ENCODE results near the gene EDA2R.

EDA2R gene, protein sequence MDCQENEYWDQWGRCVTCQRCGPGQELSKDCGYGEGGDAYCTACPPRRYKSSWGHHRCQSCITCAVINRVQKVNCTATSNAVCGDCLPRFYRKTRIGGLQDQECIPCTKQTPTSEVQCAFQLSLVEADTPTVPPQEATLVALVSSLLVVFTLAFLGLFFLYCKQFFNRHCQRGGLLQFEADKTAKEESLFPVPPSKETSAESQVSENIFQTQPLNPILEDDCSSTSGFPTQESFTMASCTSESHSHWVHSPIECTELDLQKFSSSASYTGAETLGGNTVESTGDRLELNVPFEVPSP

GRCh38 chrX:66638591-66639500 is at the start of gene EDA2R:
Gene EDA2R, minus strand, starts transcription at chrX:66639078. Its CDS starts 23,058 bp downstream, at chrX:66616020.
- no peak for DNase-seq

DNA sequence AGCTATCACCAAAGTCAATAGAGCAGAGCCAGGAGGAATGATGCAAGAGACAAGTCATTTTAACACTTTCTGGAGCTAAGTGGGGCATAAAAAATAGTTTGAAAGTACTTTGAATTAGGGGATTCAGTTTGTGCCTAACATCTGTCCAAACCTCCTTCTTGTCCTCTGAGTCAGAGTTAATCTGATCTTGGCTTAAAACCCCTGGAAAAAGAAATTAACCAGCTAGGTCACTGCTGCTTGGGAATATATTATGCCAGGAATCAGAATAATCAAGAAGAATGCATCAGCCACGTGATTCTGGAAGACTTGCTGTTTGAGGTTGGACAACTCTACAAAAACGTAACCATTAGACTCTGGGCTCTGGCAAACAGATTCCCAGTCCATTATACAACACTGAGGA is 45.3 kb upstream of the EDA2R start:
- DNase-seq = no peak

GRCh38 chrX:66680451-66680850 is 41.6 kb upstream of the EDA2R start:
- DNase-seq = no peak

DNA sequence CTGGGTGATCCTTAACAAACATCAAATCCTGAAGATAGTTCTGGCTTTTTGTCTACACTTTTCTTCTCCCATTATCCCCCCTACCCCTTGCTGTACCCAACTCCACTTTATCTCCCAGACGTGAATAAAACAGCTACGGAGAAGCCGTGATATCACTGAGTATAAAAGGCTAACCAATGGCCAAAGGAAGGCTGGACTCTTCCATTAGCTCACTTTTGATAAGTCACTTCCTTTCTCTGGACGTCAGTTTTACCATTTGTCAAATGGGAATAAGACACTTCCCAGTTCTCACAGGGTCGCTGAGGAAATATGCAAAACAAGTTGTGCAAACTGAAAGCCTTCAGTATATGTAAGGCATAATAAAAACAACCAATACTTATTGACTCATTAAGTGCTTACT is 38.6 kb upstream of the EDA2R start:
- no peak for DNase-seq

DNA sequence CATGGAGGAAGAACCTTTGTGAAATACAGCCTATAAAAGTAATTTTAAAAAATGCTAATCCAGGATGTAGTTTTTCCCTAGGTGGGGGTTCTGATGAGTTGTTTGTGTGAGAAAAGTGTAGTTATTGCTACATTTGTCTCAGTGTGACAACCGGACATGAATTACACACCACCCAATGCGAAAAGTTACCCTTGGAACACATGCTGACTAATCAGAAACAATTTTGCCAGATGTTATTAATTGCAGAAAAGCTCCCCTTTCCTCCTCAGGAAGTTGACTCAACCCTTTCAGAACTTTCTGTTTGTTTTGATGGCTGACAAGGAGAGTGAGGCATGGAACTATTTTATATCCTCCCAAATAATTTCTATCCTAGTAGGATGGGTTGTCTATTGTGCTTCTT is 38.1 kb upstream of the EDA2R start:
- no peak for DNase-seq

- no peak for DNase-seq
These were observed 37.5 kb upstream of the EDA2R start for GRCh38 chrX:66676413-66676812.

- DNase-seq = no peak
These were observed 36.7 kb upstream of the EDA2R start for GRCh38 chrX:66675541-66675940.

- DNase-seq = no peak
These were observed 35.6 kb upstream of the EDA2R start for GRCh38 chrX:66674506-66674905.

- no peak for DNase-seq
These were observed 33.2 kb upstream of the EDA2R start for GRCh38 chrX:66672106-66672505.

DNA sequence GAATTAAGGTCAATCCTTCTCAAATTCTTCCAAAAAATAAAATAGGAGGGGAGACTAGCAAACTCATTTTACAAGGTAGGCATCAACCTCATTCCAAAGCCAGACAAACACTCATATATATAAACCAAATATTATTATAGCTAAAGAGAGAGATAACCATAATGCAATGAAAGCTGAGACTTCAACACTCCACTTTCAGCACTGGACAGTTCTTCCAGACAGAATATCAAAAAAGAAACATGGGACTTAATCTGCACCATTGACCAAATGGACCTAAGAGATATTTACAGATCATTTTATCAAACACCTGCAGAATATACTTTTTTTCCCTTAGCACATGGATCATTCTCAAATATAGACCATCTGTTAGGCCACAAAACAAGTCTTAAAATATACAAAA is 15.5 kb upstream of the EDA2R start:
- no peak for DNase-seq

DNA sequence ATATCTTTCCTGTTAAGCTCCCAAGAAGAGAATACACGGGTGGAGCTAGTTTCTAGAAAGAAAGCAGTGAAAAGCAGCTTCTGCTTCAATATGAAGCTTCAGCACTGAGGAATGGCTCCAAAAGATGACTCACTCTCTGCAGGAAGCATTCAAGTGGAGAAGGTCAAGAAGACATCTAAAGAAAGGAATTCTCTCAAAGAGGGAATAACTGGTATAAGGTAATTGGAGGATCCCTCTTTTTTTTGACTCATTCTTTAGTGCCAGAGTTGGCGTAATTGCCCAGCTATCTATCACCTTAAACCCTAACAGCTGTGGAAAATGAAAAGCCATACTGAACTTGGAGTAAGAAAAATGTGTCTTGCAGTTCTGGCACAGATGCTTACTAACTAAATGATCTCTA is 3.5 kb downstream of the EDA2R start:
- no peak for DNase-seq

- no peak for DNase-seq
These were observed 4.6 kb downstream of the EDA2R start for GRCh38 chrX:66634272-66634671.

GRCh38 chrX:66633541-66633940 is 5.3 kb downstream of the EDA2R start:
- no peak for DNase-seq

DNA sequence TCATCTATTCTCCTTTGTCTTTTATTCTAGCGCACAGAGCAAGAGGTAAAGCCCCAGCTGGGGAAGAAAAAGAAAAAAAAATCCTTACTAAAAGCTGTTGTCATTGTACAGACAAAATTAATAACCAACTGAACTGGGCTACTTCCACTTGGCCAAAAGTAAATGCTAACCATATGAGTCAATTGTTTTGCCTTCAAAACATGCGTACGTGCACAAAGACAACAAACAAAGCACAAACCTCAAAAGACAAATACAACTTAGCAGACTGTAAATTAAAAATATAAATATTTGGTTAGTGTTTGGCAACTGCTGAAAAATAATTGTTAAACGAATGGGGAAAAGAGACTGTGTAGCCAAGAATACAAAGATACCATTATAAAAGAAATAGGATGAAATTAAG is 5.9 kb downstream of the EDA2R start:
- DNase-seq = no peak

DNA sequence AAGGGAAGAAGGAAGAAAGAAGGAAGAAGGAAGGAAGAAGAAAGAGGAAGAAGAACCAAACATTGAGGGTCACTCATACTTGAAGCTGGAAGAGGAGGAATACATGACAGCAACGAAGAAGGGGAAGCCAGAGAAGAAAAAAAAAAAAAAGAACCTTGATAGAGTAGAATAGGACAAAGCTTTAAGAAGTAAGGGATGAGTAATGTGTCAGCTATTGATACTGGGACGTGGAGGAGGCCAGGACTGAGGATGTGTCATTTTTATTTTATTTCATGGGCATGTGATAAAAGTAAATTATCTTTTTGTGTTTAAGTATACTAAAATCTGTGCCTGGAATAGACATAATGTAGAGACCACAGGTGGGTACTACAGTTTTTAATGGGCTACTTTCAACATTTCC is 6.4 kb downstream of the EDA2R start:
- no peak for DNase-seq

GRCh38 chrX:66625525-66625924 is 13.4 kb downstream of the EDA2R start:
- DNase-seq = no peak

DNA sequence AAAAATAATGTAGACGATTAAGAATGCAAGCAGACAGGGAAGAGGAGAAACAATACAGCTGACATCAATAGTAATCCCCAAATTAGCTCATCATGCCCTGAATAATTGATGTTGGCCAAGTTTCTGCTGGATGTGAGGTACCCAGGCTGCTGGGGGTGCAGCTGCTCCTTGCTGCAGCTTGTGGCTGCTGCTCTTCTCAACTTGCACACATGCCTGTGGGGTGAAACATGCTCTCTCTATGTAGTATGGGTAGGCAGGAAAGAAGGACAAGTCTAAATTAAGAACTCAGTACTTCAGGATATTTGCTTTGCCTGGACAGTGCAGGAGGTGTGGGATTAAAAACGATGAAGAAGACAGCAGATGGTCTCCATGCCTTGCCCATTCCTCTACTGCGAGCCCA is 16.7 kb downstream of the EDA2R start:
- no peak for DNase-seq

DNA sequence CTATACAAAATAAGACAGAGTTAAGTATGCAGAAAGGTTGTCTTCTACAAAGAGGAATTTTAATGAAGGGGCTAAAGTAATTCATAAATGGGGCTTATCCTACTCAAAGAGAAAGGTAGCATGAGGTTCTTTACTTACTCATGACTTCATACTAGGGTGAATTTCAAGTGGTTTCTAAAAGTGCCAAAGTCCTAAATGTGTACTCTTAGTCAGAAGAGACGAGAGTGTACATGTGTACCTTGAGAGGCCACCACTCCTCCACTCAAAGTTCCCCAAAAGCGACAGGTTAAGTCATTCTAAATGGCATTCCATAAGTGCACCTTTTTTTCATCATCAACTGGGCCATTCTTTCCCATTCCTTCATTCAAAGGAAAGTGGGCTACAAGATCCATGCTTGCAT is 21.9 kb downstream of the EDA2R start:
- DNase-seq = no peak

- no peak for DNase-seq
These were observed 36.4 kb downstream of the EDA2R start for GRCh38 chrX:66602381-66602938.

- no peak for DNase-seq
These were observed 37.4 kb downstream of the EDA2R start for GRCh38 chrX:66601522-66601921.

GRCh38 chrX:66579219-66579618 is 59.7 kb downstream of the EDA2R start:
- no peak for DNase-seq

DNA sequence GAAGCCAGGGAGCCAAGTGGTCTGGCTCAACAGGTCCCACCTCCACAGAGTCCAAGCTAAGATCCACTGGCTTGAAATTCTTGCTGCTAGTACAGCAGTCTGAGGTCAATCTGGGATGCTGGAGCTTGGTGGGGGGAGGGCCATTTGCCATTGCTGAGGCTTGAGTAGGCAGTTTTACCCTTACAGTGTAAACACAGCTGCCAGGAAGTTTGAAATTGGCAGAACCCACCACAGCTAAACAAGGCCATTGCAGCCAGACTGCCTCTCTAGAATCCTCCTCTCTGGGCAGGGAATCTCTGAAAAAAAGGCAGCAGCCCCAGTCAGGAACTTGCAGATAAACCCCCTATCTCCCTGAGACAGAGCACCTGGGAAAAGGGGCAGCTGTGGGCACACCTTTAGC is 84.9 kb downstream of the EDA2R start:
- DNase-seq = no peak

DNA sequence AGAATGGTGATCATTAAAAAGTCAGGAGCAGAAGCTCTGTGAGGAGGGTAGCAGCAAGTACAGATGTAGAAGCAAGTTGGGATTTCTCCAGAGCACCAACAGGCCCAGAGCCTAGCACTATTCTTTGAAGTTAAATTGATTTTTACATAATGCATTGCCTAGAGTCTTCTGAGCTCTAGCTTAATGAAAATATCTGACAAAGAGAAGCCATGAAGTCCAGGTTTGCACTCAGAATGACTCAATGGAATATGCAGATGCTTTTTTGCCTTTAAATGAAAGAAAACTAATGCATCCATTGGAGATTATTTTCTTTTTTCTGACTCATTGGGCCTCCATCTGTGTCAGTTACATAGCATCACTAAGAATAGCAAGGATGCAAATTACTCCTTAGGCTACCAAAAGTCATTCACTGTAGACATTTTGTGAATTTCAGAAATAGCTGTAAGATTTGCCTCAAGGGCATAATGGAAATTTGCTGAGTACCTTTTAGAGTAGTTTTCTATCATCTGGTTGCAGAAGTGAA is 91.0 kb downstream of the EDA2R start:
- DNase-seq = no peak

All from activated CD4-positive, alpha-beta T cell treated with anti-CD3 and anti-CD28 coated beads, Interleukin-2, amount 50 U/mL, for 1 hour (primary cell).